GM23248 (cell line): ENCODE measurements around the gene KRT8. TPM values are rescaled to one million over a fixed set of nuclear protein-coding genes. Genes with fewer than 3 reads are reported as not detected.

Experiments used
- DNase-seq: peaks from one replicate; pipeline ENCODE4 v3.0.0-alpha.2; 2015
- H2AFZ ChIP-seq: fragments of 200-600 bp; sonication (generic); 2 replicates; pipeline ENCODE4 v1.6.1; 2016; ENCODE audit warnings: antibody characterized with exemption
- H3F3A ChIP-seq: fragments of 200-600 bp; sonication (generic); 2 replicates; pipeline ENCODE4 v1.6.1; 2016; ENCODE audit warnings: mild to moderate bottlenecking, antibody characterized with exemption, mixed run types; ENCODE audit not compliant: insufficient read depth
- H3K27ac ChIP-seq: fragments of 200-600 bp; sonication (generic); 2 replicates; pipeline ENCODE4 v1.5.1; 2016; ENCODE audit warnings: mild to moderate bottlenecking
- H3K27me3 ChIP-seq: fragments of 200-600 bp; sonication (generic); replicated peaks from 2 replicates; pipeline ENCODE4 v1.6.1; 2016; ENCODE audit warnings: mild to moderate bottlenecking; ENCODE audit not compliant: insufficient read depth
- H3K36me3 ChIP-seq: fragments of 200-600 bp; sonication (generic); 2 replicates; pipeline ENCODE4 v1.6.1; 2016; ENCODE audit warnings: low read depth, mild to moderate bottlenecking
- H3K4me1 ChIP-seq: fragments of 200-600 bp; sonication (generic); 2 replicates; pipeline ENCODE4 v1.6.1; 2016; ENCODE audit warnings: mild to moderate bottlenecking; ENCODE audit not compliant: insufficient read depth
- H3K4me2 ChIP-seq: fragments of 200-600 bp; sonication (generic); one replicate; pipeline ENCODE4 v1.6.1; 2016; ENCODE audit warnings: mild to moderate bottlenecking; ENCODE audit not compliant: unreplicated experiment
- H3K4me3 ChIP-seq: fragments of 200-600 bp; sonication (generic); 2 replicates; pipeline ENCODE4 v1.5.1; 2016; ENCODE audit warnings: mild to moderate bottlenecking
- H3K79me2 ChIP-seq: fragments of 200-600 bp; sonication (generic); 2 replicates; pipeline ENCODE4 v1.6.1; 2016; ENCODE audit warnings: mild to moderate bottlenecking; ENCODE audit not compliant: insufficient read depth
- H3K9ac ChIP-seq: fragments of 200-600 bp; sonication (generic); 2 replicates; pipeline ENCODE4 v1.6.1; 2016; ENCODE audit warnings: mild to moderate bottlenecking
- H3K9me2 ChIP-seq: fragments of 200-600 bp; sonication (generic); 2 replicates; pipeline ENCODE4 v1.6.1; 2016; ENCODE audit warnings: mixed run types, mild to moderate bottlenecking, moderate library complexity; ENCODE audit not compliant: insufficient read depth
- H3K9me3 ChIP-seq: fragments of 200-600 bp; sonication (generic); one replicate; pipeline ENCODE4 v1.6.1; 2017; ENCODE audit warnings: low read depth
- H4K20me1 ChIP-seq: fragments of 200-600 bp; sonication (generic); 2 replicates; pipeline ENCODE4 v1.6.0; 2016; ENCODE audit not compliant: insufficient read depth
- EZH2 ChIP-seq: fragments of 200-600 bp; sonication (generic); IDR thresholded peaks from 2 replicates; pipeline ENCODE4 v1.6.1; 2018; ENCODE audit warnings: antibody characterized with exemption, mild to moderate bottlenecking; ENCODE audit not compliant: insufficient read depth, poor library complexity, severe bottlenecking
- EZH2phosphoT487 ChIP-seq: fragments of 200-600 bp; sonication (generic); IDR thresholded peaks from 2 replicates; pipeline ENCODE4 v1.6.1; 2018; ENCODE audit warnings: antibody characterized with exemption, moderate library complexity, mild to moderate bottlenecking, low read depth; ENCODE audit not compliant: insufficient read depth
- WGBS, 2 experiments: methylation state at CpG; one replicate each; pipeline ENCODE4 v1.1.6; 2015 to 2017; ENCODE audit warnings: low lambda C conversion rate in 2 of 2, low coverage in 1 of 2; ENCODE audit errors: missing lambda C conversion rate in 2 of 2; 5-methylcytosine and 5-hydroxymethylcytosine counted together
- in situ Hi-C: fragments of 300-500 bp; cut with MboI; formaldehyde crosslinking; loops from 2 replicates; pipeline ENCODE4 v1.15.0; 2020
- polyA plus RNA-seq: library from polyadenylated mRNA; unstranded; fragments of >200 nt; fragmentation: Nextera tagmentation; extraction: Ambion mirVana; gene quantifications from 2 replicates; pipeline ENCODE4 v1.2.1, GENCODE V29; 2016
- total RNA-seq: library from RNA; depleted of rRNA; stranded (reverse); fragments of >200 nt; shearing (Covaris generic); gene quantifications from 2 replicates; pipeline ENCODE4 v1.2.3, GENCODE V29; 2014

Gene KRT8
- total and polyA plus RNA-seq, 2 experiments from 2014 or later: 5.5 to 19.8 TPM

- in situ Hi-C loops: no loop called here
- DNase-seq: no peak
- 51 to 59% methylated on average over 3 of the region's 3 CpGs for WGBS, 2 experiments
Measured at GRCh38 chr12:52916216-52916615, 11.3 kb upstream of the KRT8 start.

GRCh38 chr12:52915637-52916036, 10.8 kb upstream of the KRT8 start:
- no peak for DNase-seq
- H3K4me1 ChIP-seq: no peaks in the 10 kb centered on the region
- no peak overlapping the region for H3K4me3 ChIP-seq
- no peaks in the 10 kb centered on the region for H3K27me3 ChIP-seq
- in situ Hi-C loops: no loop called here
- H3K79me2 ChIP-seq: no peaks in the 10 kb centered on the region
- no peak for TF ChIP-seq EZH2
- H2AFZ ChIP-seq: no peak overlapping the region
- no peak overlapping the region for H3K4me2 ChIP-seq
- WGBS, 2 experiments: 75% methylated on average over 5 of the region's 5 CpGs
- no peak overlapping the region for H3K27ac ChIP-seq
- no peaks in the 10 kb centered on the region for H3K36me3 ChIP-seq
- H3F3A ChIP-seq: no peaks in the 10 kb centered on the region
- no peaks in the 10 kb centered on the region for H3K9me2 ChIP-seq
- no peaks in the 10 kb centered on the region for H4K20me1 ChIP-seq
- H3K9ac ChIP-seq: no peak overlapping the region
- no peaks in the 10 kb centered on the region for H3K9me3 ChIP-seq

More at GRCh38 chr12:52916216-52916615, 11.3 kb upstream of the KRT8 start:
- H3K27me3 ChIP-seq: no peaks in the 10 kb centered on the region
- H3K27ac ChIP-seq: no peak overlapping the region
- H3K4me3 ChIP-seq: no peak overlapping the region
- H2AFZ ChIP-seq: no peak overlapping the region
- H3K4me2 ChIP-seq: no peak overlapping the region
- no peaks in the 10 kb centered on the region for H3K79me2 ChIP-seq
- H3K4me1 ChIP-seq: no peaks in the 10 kb centered on the region
- H3F3A ChIP-seq: no peaks in the 10 kb centered on the region
- no peaks in the 10 kb centered on the region for H3K36me3 ChIP-seq
- H3K9ac ChIP-seq: no peak overlapping the region
- H4K20me1 ChIP-seq: no peaks in the 10 kb centered on the region
- TF ChIP-seq EZH2 (no peak), EZH2phosphoT487 (no peak)
- no peaks in the 10 kb centered on the region for H3K9me2 ChIP-seq
- H3K9me3 ChIP-seq: no peaks in the 10 kb centered on the region

GRCh38 chr12:52914576-52915121, 9.8 kb upstream of the KRT8 start:
- Histone ChIP-seq H3K27me3 (no peaks in the 10 kb centered on the region), H3K79me2 (no peaks in the 10 kb centered on the region), H3K4me3 (no peak overlapping the region), H3K4me1 (no peaks in the 10 kb centered on the region), H3F3A (no peaks in the 10 kb centered on the region), H3K27ac (no peak overlapping the region), H3K9ac (no peak overlapping the region), H3K36me3 (no peaks in the 10 kb centered on the region), H3K9me3 (no peaks in the 10 kb centered on the region), H2AFZ (no peak overlapping the region), H3K9me2 (no peaks in the 10 kb centered on the region), H3K4me2 (no peak overlapping the region), H4K20me1 (no peaks in the 10 kb centered on the region)
- WGBS, 2 experiments: 91 to 94% methylated on average over 7 of the region's 7 CpGs
- TF ChIP-seq EZH2phosphoT487 (no peak), EZH2 (no peak)
- DNase-seq: no peak
- in situ Hi-C loops: no loop called here

DNA sequence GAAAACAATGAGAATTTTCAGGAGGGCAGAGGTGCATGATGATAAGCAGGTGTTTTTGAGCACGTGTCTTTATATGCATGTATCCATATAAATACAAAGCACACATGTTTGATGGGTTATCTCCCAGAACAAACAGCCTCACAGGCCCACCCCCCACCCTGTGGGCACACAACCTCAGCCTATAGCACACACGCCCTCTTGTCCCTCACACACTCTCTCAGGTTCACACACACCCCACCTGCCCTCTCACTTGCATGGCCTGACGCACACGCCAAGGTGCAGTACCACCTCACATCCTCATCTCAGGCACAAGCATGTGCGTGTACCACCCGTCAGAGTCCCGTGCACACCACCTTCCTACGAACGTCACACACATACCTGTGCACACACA, 8.6 kb upstream of the KRT8 start:
- no peak for TF ChIP-seq EZH2
- TF ChIP-seq EZH2phosphoT487: no peak
- no peak overlapping the region for H2AFZ ChIP-seq
- H3K36me3 ChIP-seq: no peaks in the 10 kb centered on the region
- H3K27ac ChIP-seq: no peak overlapping the region
- no peaks in the 10 kb centered on the region for H3K9me3 ChIP-seq
- 0 out of 2 replicates have a peak, but pooled peaks cover 3% of the 10 kb centered on the region for H3F3A ChIP-seq
- H3K4me3 ChIP-seq: no peak overlapping the region
- no peak for DNase-seq
- no peaks in the 10 kb centered on the region for H3K9me2 ChIP-seq
- WGBS, 2 experiments: 81 to 82% methylated on average over 9 of the region's 9 CpGs
- H3K9ac ChIP-seq: no peak overlapping the region
- in situ Hi-C loops: no loop called here
- H3K4me2 ChIP-seq: no peak overlapping the region
- no peaks in the 10 kb centered on the region for H4K20me1 ChIP-seq
- peaks cover 4% of the 10 kb centered on the region for H3K4me1 ChIP-seq
- no peaks in the 10 kb centered on the region for H3K79me2 ChIP-seq
- no peaks in the 10 kb centered on the region for H3K27me3 ChIP-seq
